GM21529 (cell line): ENCODE measurements around the gene ENTPD1.
"Not testable (repeated sequence)": the region's sequence is repeated elsewhere in the genome, so short reads cannot be mapped to it uniquely, and the experiment has no call there.

Experiments
- ATAC-seq: cut with Tn5 transposase; IDR thresholded peaks from one replicate; pipeline ENCODE4 v1.9.1; 2021; ENCODE audit not compliant: unreplicated experiment

Gene ENTPD1

DNA sequence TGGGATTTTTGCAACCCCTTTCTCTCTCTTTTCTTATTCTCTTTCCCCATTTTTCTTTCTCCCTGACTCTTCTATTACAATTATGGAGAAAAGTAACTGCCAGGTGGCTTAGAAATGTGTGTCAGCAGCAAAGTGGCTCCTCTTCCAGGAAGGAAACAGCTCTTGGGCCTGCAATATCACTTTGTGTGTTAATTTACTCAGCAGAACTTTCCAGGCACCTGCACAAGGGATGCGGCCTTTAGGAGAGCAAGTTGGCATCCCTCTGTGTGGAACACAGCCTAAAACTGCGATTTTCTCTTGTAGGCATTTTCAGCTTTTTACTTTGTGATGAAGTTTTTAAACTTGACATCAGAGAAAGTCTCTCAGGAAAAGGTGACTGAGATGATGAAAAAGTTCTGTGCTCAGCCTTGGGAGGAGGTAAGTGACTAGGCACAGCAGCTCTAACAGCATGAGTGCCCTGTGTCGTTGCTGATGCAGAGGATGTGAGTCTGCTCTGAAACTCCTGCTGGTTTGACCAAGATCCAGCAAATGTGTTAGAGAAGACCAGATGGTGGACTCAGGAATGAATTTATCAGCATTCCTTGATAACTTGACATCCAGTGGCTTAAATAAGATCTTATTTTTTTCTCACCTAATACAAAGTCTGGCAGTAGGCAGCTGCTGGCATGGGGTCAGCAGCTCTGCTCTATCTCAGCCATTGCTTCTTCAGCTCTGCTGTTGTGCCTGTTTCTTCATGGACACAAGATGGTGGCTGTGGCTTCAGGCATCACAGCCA is 104.4 kb downstream of the ENTPD1 start:
- ATAC-seq = no peak

DNA sequence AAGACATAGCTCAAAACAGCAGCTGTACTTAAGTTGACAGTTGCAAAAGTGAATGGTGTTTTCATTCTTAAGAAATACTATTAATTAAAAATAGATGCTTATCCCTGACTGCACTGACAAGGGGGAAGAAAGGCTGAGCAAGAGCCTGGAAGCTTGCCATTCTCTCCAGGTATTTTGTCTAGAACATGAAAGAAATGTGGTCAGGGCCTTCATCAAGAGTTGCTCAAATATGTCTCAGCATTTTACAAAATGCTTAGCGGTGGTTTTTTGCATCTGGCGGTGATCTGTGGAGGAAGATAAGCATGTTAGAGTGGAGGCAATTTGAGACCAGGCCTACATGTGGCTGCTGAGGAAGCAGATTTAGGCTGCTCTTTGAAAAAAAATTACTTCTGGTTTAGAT is 105.4 kb downstream of the ENTPD1 start:
- no peak for ATAC-seq

GRCh38 chr10:95864906-95865813 is 109.2 kb downstream of the ENTPD1 start:
- peak; percentile 92 for ATAC-seq

GRCh38 chr10:95865814-95866466 is 110.0 kb downstream of the ENTPD1 start:
- no peak for ATAC-seq

- ATAC-seq = no peak
Observed at GRCh38 chr10:95866467-95866842, 110.5 kb downstream of the ENTPD1 start.

GRCh38 chr10:95867866-95868265 is 111.9 kb downstream of the ENTPD1 start:
- no peak for ATAC-seq

DNA sequence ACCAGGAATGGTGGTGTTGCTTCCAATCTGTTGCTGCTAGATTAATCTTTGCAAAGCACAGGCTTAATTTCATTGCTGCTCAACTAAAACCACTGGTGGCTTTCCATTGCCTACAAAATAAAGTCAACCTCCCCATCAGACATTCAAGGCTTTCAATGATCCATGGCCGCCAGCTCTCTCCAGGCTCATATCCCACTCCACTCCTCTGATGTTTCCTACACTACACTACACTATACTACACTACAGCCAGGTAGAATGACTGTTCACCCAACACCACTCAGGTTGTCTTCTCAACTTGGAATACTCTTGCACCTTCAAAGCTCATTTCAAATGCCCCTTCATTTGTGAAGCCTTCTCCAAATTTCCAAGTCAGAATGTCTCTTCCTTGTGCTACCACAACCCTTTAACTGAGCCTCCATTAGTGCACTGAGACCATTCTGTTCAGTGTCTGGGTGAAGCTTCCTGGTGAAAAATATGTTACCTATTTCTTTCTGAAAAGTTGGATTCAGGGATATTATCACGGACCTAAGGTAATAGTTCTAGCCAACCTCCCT is 116.3 kb downstream of the ENTPD1 start:
- no peak for ATAC-seq

- no peak for ATAC-seq
Observed at GRCh38 chr10:95873139-95873538, 117.2 kb downstream of the ENTPD1 start.

DNA sequence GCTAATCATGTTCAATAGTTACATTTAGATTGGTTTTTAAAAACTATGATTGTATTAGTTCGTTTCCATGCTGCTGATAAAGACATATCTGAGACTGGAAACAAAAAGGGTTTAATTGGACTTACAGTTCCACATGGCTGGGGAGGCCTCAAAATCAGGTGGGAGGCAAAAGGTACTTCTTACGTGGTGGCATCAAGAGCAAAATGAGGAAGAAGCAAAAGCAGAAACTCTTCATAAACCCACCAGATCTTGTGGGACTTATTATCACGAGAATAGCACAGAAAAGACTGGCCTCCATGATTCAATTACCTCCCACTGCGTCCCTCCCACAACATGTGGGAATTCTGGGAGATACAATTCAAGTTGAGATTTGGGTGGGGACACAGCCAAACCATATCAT is 117.7 kb downstream of the ENTPD1 start:
- no peak for ATAC-seq

DNA sequence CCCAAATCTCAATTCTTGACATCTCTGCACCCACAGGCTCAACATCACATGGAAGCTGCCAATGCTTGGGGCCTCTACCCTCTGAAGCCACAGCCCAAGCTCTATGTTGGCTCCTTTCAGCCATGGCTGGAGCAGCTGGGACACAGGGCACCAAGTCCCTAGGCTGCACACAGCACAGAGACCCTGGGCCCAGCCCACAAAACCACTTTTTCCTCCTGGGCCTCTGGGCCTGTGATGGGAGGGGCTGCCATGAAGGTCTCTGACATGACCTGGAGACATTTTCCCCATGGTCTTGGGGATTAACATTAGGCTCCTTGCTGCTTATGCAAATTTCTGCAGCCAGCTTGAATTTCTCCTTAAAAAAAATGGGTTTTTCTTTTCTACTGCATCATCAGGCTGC is 118.8 kb downstream of the ENTPD1 start:
- not testable (repeated sequence) for ATAC-seq

DNA sequence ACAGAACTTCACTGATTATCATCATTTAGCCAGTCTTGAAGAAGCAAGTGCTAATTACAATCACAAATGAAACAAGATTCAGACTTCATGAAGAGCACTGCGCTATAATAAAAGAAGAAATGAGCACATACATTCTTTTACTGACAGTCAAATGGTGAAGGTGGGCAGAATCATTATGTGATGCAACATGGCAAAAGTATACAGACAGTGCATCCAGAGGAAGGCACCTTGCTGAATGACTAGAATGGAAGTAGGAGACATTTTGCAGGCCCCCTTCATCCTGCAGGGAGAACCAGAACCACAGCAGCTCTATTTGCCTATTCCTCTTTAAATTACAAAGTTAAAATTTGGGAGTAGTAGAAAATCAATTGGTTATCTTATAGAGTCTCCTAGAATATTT is 120.8 kb downstream of the ENTPD1 start:
- no peak for ATAC-seq

DNA sequence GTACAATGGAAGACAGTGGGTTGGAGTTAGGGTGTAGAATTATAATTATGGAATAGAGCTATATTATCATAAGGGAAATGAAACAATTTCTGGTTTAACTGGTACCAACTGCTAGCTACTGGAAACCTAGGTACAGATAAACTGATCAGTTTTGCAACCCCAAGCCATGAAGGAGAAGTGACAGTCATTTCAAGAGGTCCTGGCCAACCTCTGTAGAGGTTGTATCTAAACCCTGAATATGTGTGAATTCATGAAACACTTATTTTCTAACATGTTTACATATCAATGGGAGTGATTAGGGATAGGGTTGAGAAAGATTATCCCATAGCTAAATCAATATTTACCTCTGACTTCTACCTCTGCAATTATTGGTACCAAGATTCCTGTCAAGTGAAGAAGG is 121.9 kb downstream of the ENTPD1 start:
- ATAC-seq = peak; percentile 50

DNA sequence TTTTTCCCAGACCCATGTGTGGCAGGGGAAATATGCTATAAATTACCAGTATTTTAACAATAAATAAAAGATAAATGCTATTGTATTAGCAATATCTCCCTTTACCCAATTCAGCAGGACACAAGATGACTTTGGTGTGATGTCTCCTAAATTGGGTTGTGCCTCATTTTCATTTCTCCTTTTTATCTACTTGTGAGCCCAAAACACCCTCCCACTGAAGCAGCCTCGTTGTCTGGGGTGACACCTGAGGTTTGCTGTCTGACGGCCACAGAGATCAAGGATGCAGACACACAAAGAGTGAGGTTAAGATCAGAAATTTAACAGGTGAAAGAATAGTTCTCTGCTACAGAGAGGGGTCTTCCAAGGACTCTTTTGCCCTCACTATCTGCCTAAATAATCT is 124.7 kb downstream of the ENTPD1 start:
- ATAC-seq = peak; percentile 40

DNA sequence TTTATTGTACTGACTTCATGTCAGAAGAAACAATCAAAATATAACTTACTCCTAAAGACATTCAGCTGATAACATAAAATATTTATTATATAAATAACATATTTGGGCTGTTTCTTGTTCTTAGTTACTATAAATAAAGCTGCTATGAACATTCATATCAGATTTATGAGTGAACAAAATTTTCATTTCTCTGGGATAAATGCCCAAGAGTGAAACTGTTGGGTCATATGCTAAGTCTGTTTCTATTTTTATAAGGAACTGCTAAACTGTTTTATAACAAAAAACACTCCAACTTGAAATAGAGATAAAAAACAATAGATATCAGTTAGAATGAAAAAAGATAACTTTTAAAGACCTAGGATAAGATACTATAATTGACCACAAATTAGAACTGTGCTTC is 125.4 kb downstream of the ENTPD1 start:
- ATAC-seq = no peak

GRCh38 chr10:95889830-95890229 is 133.9 kb downstream of the ENTPD1 start:
- ATAC-seq = no peak

GRCh38 chr10:95896071-95896850 is 140.3 kb downstream of the ENTPD1 start:
- no peak for ATAC-seq

GRCh38 chr10:95905897-95906580 is 150.1 kb downstream of the ENTPD1 start:
- not testable (repeated sequence) for ATAC-seq

GRCh38 chr10:95906677-95907455 is 150.9 kb downstream of the ENTPD1 start:
- peak; percentile 38 for ATAC-seq
